ENCODE results near the gene SLC35F4. TPM values are rescaled to one million over a fixed set of nuclear protein-coding genes. Genes with fewer than 3 reads are reported as not detected.

SLC35F4 gene
- total RNA-seq, 1 experiment from 2014 or later, result not detected

- DNase-seq, result no peak
- Histone ChIP-seq H3K27me3 (ENCODE audit: control insufficient read depth, insufficient read depth, low read length) (no peaks in the 10 kb centered on the region), H3K4me3 (ENCODE audit: insufficient read depth, low read depth, low read length) (no peak overlapping the region), H3K36me3 (replicated peaks; ENCODE audit: control insufficient read depth, insufficient read depth, low read length) (no peaks in the 10 kb centered on the region)
Observed at GRCh38 chr14:57834961-57835360, 30.9 kb downstream of the SLC35F4 start.

- no peak for DNase-seq
- no peak overlapping the region for H3K4me3 ChIP-seq (ENCODE audit: insufficient read depth, low read depth, low read length)
- H3K36me3 ChIP-seq (replicated peaks; ENCODE audit: control insufficient read depth, insufficient read depth, low read length), result no peaks in the 10 kb centered on the region
- H3K27me3 ChIP-seq (ENCODE audit: control insufficient read depth, insufficient read depth, low read length), result no peaks in the 10 kb centered on the region
Observed at GRCh38 chr14:57834001-57834598, 31.8 kb downstream of the SLC35F4 start.

- no peak for DNase-seq
- Histone ChIP-seq H3K4me3 (ENCODE audit: insufficient read depth, low read depth, low read length) (no peak overlapping the region), H3K36me3 (replicated peaks; ENCODE audit: control insufficient read depth, insufficient read depth, low read length) (no peaks in the 10 kb centered on the region), H3K27me3 (ENCODE audit: control insufficient read depth, insufficient read depth, low read length) (no peaks in the 10 kb centered on the region)
Observed at GRCh38 chr14:57833323-57833722, 32.6 kb downstream of the SLC35F4 start.

GRCh38 chr14:57831981-57832380 lies 33.9 kb downstream of the SLC35F4 start:
- no peaks in the 10 kb centered on the region for H3K27me3 ChIP-seq (ENCODE audit: control insufficient read depth, insufficient read depth, low read length)

GRCh38 chr14:57828713-57829112 lies 37.2 kb downstream of the SLC35F4 start:
- Histone ChIP-seq H3K36me3 (replicated peaks; ENCODE audit: control insufficient read depth, insufficient read depth, low read length) (no peaks in the 10 kb centered on the region), H3K4me3 (ENCODE audit: insufficient read depth, low read depth, low read length) (no peak overlapping the region), H3K27me3 (ENCODE audit: control insufficient read depth, insufficient read depth, low read length) (no peaks in the 10 kb centered on the region)
- no peak for DNase-seq

More at GRCh38 chr14:57831981-57832380, 33.9 kb downstream of the SLC35F4 start:
- H3K4me3 ChIP-seq (ENCODE audit: insufficient read depth, low read depth, low read length), result no peak overlapping the region
- no peaks in the 10 kb centered on the region for H3K36me3 ChIP-seq (replicated peaks; ENCODE audit: control insufficient read depth, insufficient read depth, low read length)
- peak; percentile 21 for DNase-seq

- H3K36me3 ChIP-seq (replicated peaks; ENCODE audit: control insufficient read depth, insufficient read depth, low read length), result no peaks in the 10 kb centered on the region
Observed at GRCh38 chr14:57823015-57823660, 42.8 kb downstream of the SLC35F4 start.

GRCh38 chr14:57822081-57822480 lies 43.8 kb downstream of the SLC35F4 start:
- H3K36me3 ChIP-seq (replicated peaks; ENCODE audit: control insufficient read depth, insufficient read depth, low read length), result no peaks in the 10 kb centered on the region
- H3K27me3 ChIP-seq (ENCODE audit: control insufficient read depth, insufficient read depth, low read length), result no peaks in the 10 kb centered on the region
- no peak overlapping the region for H3K4me3 ChIP-seq (ENCODE audit: insufficient read depth, low read depth, low read length)
- DNase-seq, result no peak

More at GRCh38 chr14:57823015-57823660, 42.8 kb downstream of the SLC35F4 start:
- DNase-seq, result no peak
- no peak overlapping the region for H3K4me3 ChIP-seq (ENCODE audit: insufficient read depth, low read depth, low read length)
- H3K27me3 ChIP-seq (ENCODE audit: control insufficient read depth, insufficient read depth, low read length), result no peaks in the 10 kb centered on the region

GRCh38 chr14:57820581-57820980 lies 45.3 kb downstream of the SLC35F4 start:
- H3K4me3 ChIP-seq (ENCODE audit: insufficient read depth, low read depth, low read length), result no peak overlapping the region
- no peaks in the 10 kb centered on the region for H3K27me3 ChIP-seq (ENCODE audit: control insufficient read depth, insufficient read depth, low read length)
- DNase-seq, result no peak
- no peaks in the 10 kb centered on the region for H3K36me3 ChIP-seq (replicated peaks; ENCODE audit: control insufficient read depth, insufficient read depth, low read length)

GRCh38 chr14:57818511-57818910 lies 47.4 kb downstream of the SLC35F4 start:
- DNase-seq, result no peak
- no peak overlapping the region for H3K4me3 ChIP-seq (ENCODE audit: insufficient read depth, low read depth, low read length)
- no peaks in the 10 kb centered on the region for H3K36me3 ChIP-seq (replicated peaks; ENCODE audit: control insufficient read depth, insufficient read depth, low read length)
- no peaks in the 10 kb centered on the region for H3K27me3 ChIP-seq (ENCODE audit: control insufficient read depth, insufficient read depth, low read length)

- DNase-seq, result no peak
- Histone ChIP-seq H3K4me3 (ENCODE audit: insufficient read depth, low read depth, low read length) (no peak overlapping the region), H3K27me3 (ENCODE audit: control insufficient read depth, insufficient read depth, low read length) (no peaks in the 10 kb centered on the region), H3K36me3 (replicated peaks; ENCODE audit: control insufficient read depth, insufficient read depth, low read length) (no peaks in the 10 kb centered on the region)
Observed at GRCh38 chr14:57816568-57817284, 49.2 kb downstream of the SLC35F4 start.

GRCh38 chr14:57814726-57815125 lies 51.2 kb downstream of the SLC35F4 start:
- H3K27me3 ChIP-seq (ENCODE audit: control insufficient read depth, insufficient read depth, low read length), result no peaks in the 10 kb centered on the region
- no peak for DNase-seq
- H3K4me3 ChIP-seq (ENCODE audit: insufficient read depth, low read depth, low read length), result no peak overlapping the region
- no peaks in the 10 kb centered on the region for H3K36me3 ChIP-seq (replicated peaks; ENCODE audit: control insufficient read depth, insufficient read depth, low read length)

GRCh38 chr14:57812741-57813140 lies 53.2 kb downstream of the SLC35F4 start:
- Histone ChIP-seq H3K27me3 (ENCODE audit: control insufficient read depth, insufficient read depth, low read length) (no peaks in the 10 kb centered on the region), H3K36me3 (replicated peaks; ENCODE audit: control insufficient read depth, insufficient read depth, low read length) (no peaks in the 10 kb centered on the region), H3K4me3 (ENCODE audit: insufficient read depth, low read depth, low read length) (no peak overlapping the region)
- DNase-seq, result no peak

GRCh38 chr14:57811998-57812546 lies 53.8 kb downstream of the SLC35F4 start:
- H3K36me3 ChIP-seq (replicated peaks; ENCODE audit: control insufficient read depth, insufficient read depth, low read length), result no peaks in the 10 kb centered on the region
- no peak overlapping the region for H3K4me3 ChIP-seq (ENCODE audit: insufficient read depth, low read depth, low read length)
- H3K27me3 ChIP-seq (ENCODE audit: control insufficient read depth, insufficient read depth, low read length), result no peaks in the 10 kb centered on the region
- DNase-seq, result no peak

GRCh38 chr14:57809808-57810207 lies 56.1 kb downstream of the SLC35F4 start:
- H3K4me3 ChIP-seq (ENCODE audit: insufficient read depth, low read depth, low read length), result no peak overlapping the region
- H3K36me3 ChIP-seq (replicated peaks; ENCODE audit: control insufficient read depth, insufficient read depth, low read length), result no peaks in the 10 kb centered on the region
- no peaks in the 10 kb centered on the region for H3K27me3 ChIP-seq (ENCODE audit: control insufficient read depth, insufficient read depth, low read length)
- no peak for DNase-seq

GRCh38 chr14:57797160-57797559 lies 68.7 kb downstream of the SLC35F4 start:
- DNase-seq, result no peak
- no peak overlapping the region for H3K4me3 ChIP-seq (ENCODE audit: insufficient read depth, low read depth, low read length)
- no peaks in the 10 kb centered on the region for H3K36me3 ChIP-seq (replicated peaks; ENCODE audit: control insufficient read depth, insufficient read depth, low read length)
- H3K27me3 ChIP-seq (ENCODE audit: control insufficient read depth, insufficient read depth, low read length), result no peaks in the 10 kb centered on the region

Data from H7 (cell line).